ENCODE results near the gene SCYGR4. TPM values are rescaled to one million over a fixed set of nuclear protein-coding genes. Genes with fewer than 3 reads are reported as not detected.
"Not testable (repeated sequence)": the region's sequence is repeated elsewhere in the genome, so short reads cannot be mapped to it uniquely, and the experiment has no call there.

Gene SCYGR4
- total RNA-seq, 1 donor from 2014 or later = not detected

- H3K4me3 Mint-ChIP-seq (ENCODE audit: unreplicated experiment) = no peak overlapping the region
- peaks cover 4% of the 10 kb centered on the region for H3K27me3 Mint-ChIP-seq (ENCODE audit: low read depth)
- no peaks in the 10 kb centered on the region for H3K36me3 Mint-ChIP-seq (ENCODE audit: low read depth)
- TF ChIP-seq CTCF (IDR thresholded peaks at IDR 0.05) = no peak
- DNase-seq (ENCODE audit: low spot score) = no peak
- no peak overlapping the region for H3K27ac Mint-ChIP-seq (ENCODE audit: unreplicated experiment)
- H3K4me1 Mint-ChIP-seq (ENCODE audit: low read depth) = peaks cover 10% of the 10 kb centered on the region
- H3K9me3 Mint-ChIP-seq (ENCODE audit: low read depth) = no peaks in the 10 kb centered on the region
These were observed 44.5 kb downstream of the SCYGR4 start for GRCh38 chr2:227661827-227662226.

GRCh38 chr2:227665189-227665940 lies 48.1 kb downstream of the SCYGR4 start:
- no peaks in the 10 kb centered on the region for H3K4me1 Mint-ChIP-seq (ENCODE audit: low read depth)
- H3K9me3 Mint-ChIP-seq (ENCODE audit: low read depth) = no peaks in the 10 kb centered on the region
- DNase-seq (ENCODE audit: low spot score) = no peak
- no peak for TF ChIP-seq CTCF (IDR thresholded peaks at IDR 0.05)
- no peak overlapping the region for H3K27ac Mint-ChIP-seq (ENCODE audit: unreplicated experiment)
- H3K36me3 Mint-ChIP-seq (ENCODE audit: low read depth) = no peaks in the 10 kb centered on the region
- H3K4me3 Mint-ChIP-seq (ENCODE audit: unreplicated experiment) = no peak overlapping the region
- H3K27me3 Mint-ChIP-seq (ENCODE audit: low read depth) = peaks cover 6% of the 10 kb centered on the region

- not testable (repeated sequence) for H3K4me3 Mint-ChIP-seq (ENCODE audit: unreplicated experiment); H3K27ac Mint-ChIP-seq (ENCODE audit: unreplicated experiment); H3K27me3 Mint-ChIP-seq (ENCODE audit: low read depth); DNase-seq (ENCODE audit: low spot score); H3K36me3 Mint-ChIP-seq (ENCODE audit: low read depth); H3K9me3 Mint-ChIP-seq (ENCODE audit: low read depth); H3K4me1 Mint-ChIP-seq (ENCODE audit: low read depth)
These were observed 49.4 kb downstream of the SCYGR4 start, which contains the start of gene SCYGR5 for GRCh38 chr2:227666631-227667170. TSS of gene SCYGR5 (plus strand) at chr2:227666804. CDS start at chr2:227666804, 0 bp downstream.

Other genes with a start within 250 kb of the SCYGR4 start
- gene TM4SF20, start 238.2 kb upstream of the SCYGR4 start, total RNA-seq = not detected in 3 replicates
- not detected in 3 replicates for gene SCYGR1, start 229.5 kb upstream of the SCYGR4 start, total RNA-seq
- gene AGFG1, start 145.3 kb upstream of the SCYGR4 start, total RNA-seq = 49.3 to 49.5 TPM (median 49.3 TPM) in 3 replicates
- not detected in 3 replicates for gene SCYGR2, start 18.6 kb upstream of the SCYGR4 start, total RNA-seq
- gene SCYGR3, start 2.7 kb upstream of the SCYGR4 start, total RNA-seq = not detected in 3 replicates
- not detected in 3 replicates for gene SCYGR5, start 49.3 kb downstream of the SCYGR4 start, total RNA-seq
- 0.52 to 0.56 TPM in 2 of 3 replicates, not detected in the other for gene SLC19A3, start 100.5 kb downstream of the SCYGR4 start, total RNA-seq
- gene SCYGR6, start 107.3 kb downstream of the SCYGR4 start, total RNA-seq = not detected in 3 replicates
- gene SCYGR7, start 110.8 kb downstream of the SCYGR4 start, total RNA-seq = not detected in 3 replicates
- gene SCYGR8, start 128.4 kb downstream of the SCYGR4 start, total RNA-seq = not detected in 3 replicates
- gene CCL20, start 196.3 kb downstream of the SCYGR4 start, total RNA-seq = 0.45 to 1.9 TPM (median 0.79 TPM) in 3 replicates